Naive thymus-derived CD8-positive, alpha-beta T cell (primary cell): ENCODE measurements around the gene MED26. TPM values are rescaled to one million over a fixed set of nuclear protein-coding genes. Genes with fewer than 3 reads are reported as not detected.

ENCODE experiments used
- ATAC-seq, 2 donors: fragments of 150-1000 bp; cut with Tn5 transposase in 1 of 2; sonication (Bioruptor Pico), chemical (Tn5 transposase) in 1 of 2; 1 replicate in 1 of 2; 2 replicates in 1 of 2; pipeline ENCODE4 v1.10.0; 2021; ENCODE audit warnings: mild to moderate bottlenecking in 2 of 2, moderate library complexity in 2 of 2
- POLR2A ChIA-PET: fragments of 350-600 bp; sonication (Branson Sonifier 250); formaldehyde crosslinking; loops from one replicate; lab custom pipeline; 2021; ENCODE audit warnings: antibody characterized with exemption; lab: Charles Lee
- DNase-seq, 10 donors: peaks; one replicate each; pipeline versions ENCODE4 v3.0.0 to v3.0.0-alpha.2; 2020 to 2022
- H3K27ac Mint-ChIP-seq, 10 donors: one replicate each; pipeline ENCODE4 v1.8.0; 2020 to 2022; ENCODE audit warnings: mild to moderate bottlenecking in 10 of 10, mixed read lengths in 10 of 10, moderate library complexity in 4 of 10, inconsistent platforms in 1 of 10
- H3K27me3 Mint-ChIP-seq, 5 donors: one replicate each; pipeline ENCODE4 v1.8.0; 2021 to 2022; ENCODE audit warnings: mixed read lengths in 5 of 5
- H3K36me3 Mint-ChIP-seq, 3 donors: one replicate each; pipeline ENCODE4 v1.8.0; 2020 to 2022; ENCODE audit warnings: mixed read lengths in 3 of 3, mild to moderate bottlenecking in 2 of 3, inconsistent platforms in 1 of 3
- H3K4me1 Mint-ChIP-seq, 4 donors: one replicate each; pipeline ENCODE4 v1.8.0; 2021 to 2022; ENCODE audit warnings: mixed read lengths in 4 of 4
- H3K4me3 Mint-ChIP-seq, 10 donors: one replicate each; pipeline ENCODE4 v1.8.0; 2020 to 2022; ENCODE audit warnings: mild to moderate bottlenecking in 10 of 10, mixed read lengths in 10 of 10, moderate library complexity in 6 of 10, inconsistent platforms in 1 of 10
- H3K9me3 Mint-ChIP-seq, 9 donors: one replicate each; pipeline ENCODE4 v1.8.0; 2020 to 2022; ENCODE audit warnings: mixed read lengths in 9 of 9, mild to moderate bottlenecking in 3 of 9, inconsistent platforms in 1 of 9, moderate library complexity in 1 of 9
- polyA plus RNA-seq, 3 donors: library from polyadenylated mRNA; unstranded; fragments of 300-500 nt; fragmentation: Illumina TruSeq; gene quantifications; one replicate each; pipeline ENCODE4 v1.2.3, GENCODE V29; 2021
- total RNA-seq, 8 experiments: library from RNA in 2 of 8; stranded (reverse) in 2 of 8; gene quantifications; one replicate each; pipeline ENCODE4 v1.2.3 and lab custom pipeline; 2021 to 2026

The MED26 gene
- total and polyA plus RNA-seq, 5 experiments from 2014 or later, result 2.7 to 18.5 (median 3.9) TPM

GRCh38 chr19:16623066-16623465, 4.9 kb downstream of the MED26 start:
- H3K27me3 Mint-ChIP-seq, result no peaks in the 10 kb centered on the region
- peaks cover 34 to 89% (median 84%) of the 10 kb centered on the region in 4 donors for H3K4me1 Mint-ChIP-seq
- ATAC-seq (no peak), DNase-seq (no peak)
- H3K9me3 Mint-ChIP-seq, result no peaks in the 10 kb centered on the region
- no peak overlapping the region for H3K4me3 Mint-ChIP-seq
- peaks cover 0 to 26% (median 0%) of the 10 kb centered on the region in 3 donors for H3K36me3 Mint-ChIP-seq
- no peak overlapping the region for H3K27ac Mint-ChIP-seq
- POLR2A ChIA-PET, result no interaction called here

GRCh38 chr19:16621165-16621800, 6.7 kb downstream of the MED26 start:
- no peaks in the 10 kb centered on the region for H3K27me3 Mint-ChIP-seq
- POLR2A ChIA-PET, result interaction anchor here (0.7 to 1.0 kb wide), 2 partner anchors 37 to 213 kb away, joined by 3 read pairs; no protein-coding TSS in a partner anchor
- DNase-seq (no peak), ATAC-seq (no peak)
- no peaks in the 10 kb centered on the region for H3K9me3 Mint-ChIP-seq
- H3K4me3 Mint-ChIP-seq, result peak overlapping the region in 1 of 10 donors; percentile 31
- peaks cover 41 to 97% (median 92%) of the 10 kb centered on the region in 4 donors for H3K4me1 Mint-ChIP-seq
- H3K27ac Mint-ChIP-seq, result peak overlapping the region in 2 of 10 donors; percentile 23 to 87
- peaks cover 0 to 26% (median 0%) of the 10 kb centered on the region in 3 donors for H3K36me3 Mint-ChIP-seq

- no peak for ATAC-seq
- no peak for DNase-seq
- H3K9me3 Mint-ChIP-seq, result no peaks in the 10 kb centered on the region
- H3K27ac Mint-ChIP-seq, result no peak overlapping the region
- no peaks in the 10 kb centered on the region for H3K27me3 Mint-ChIP-seq
- peaks cover 38 to 97% (median 92%) of the 10 kb centered on the region in 4 donors for H3K4me1 Mint-ChIP-seq
- H3K36me3 Mint-ChIP-seq, result peaks cover 0 to 21% (median 0%) of the 10 kb centered on the region in 3 donors
- POLR2A ChIA-PET, result interaction anchor here (1.0 kb wide), 1 partner anchor 36 kb away, joined by 3 read pairs; no protein-coding TSS in a partner anchor
- H3K4me3 Mint-ChIP-seq, result no peak overlapping the region
These were observed 7.4 kb downstream of the MED26 start for GRCh38 chr19:16620584-16620983.

GRCh38 chr19:16620018-16620417, 8.0 kb downstream of the MED26 start:
- Mint-ChIP-seq H3K27me3 (no peaks in the 10 kb centered on the region), H3K4me1 (peaks cover 36 to 97% (median 92%) of the 10 kb centered on the region in 4 donors), H3K9me3 (no peaks in the 10 kb centered on the region), H3K36me3 (peaks cover 0 to 17% (median 0%) of the 10 kb centered on the region in 3 donors), H3K4me3 (no peak overlapping the region), H3K27ac (peak overlapping the region in 2 of 10 donors; percentile 19 to 42)
- DNase-seq (no peak), ATAC-seq (no peak)
- POLR2A ChIA-PET, result no interaction called here

GRCh38 chr19:16619457-16619856, 8.5 kb downstream of the MED26 start:
- POLR2A ChIA-PET, result no interaction called here
- Mint-ChIP-seq H3K36me3 (peaks cover 0 to 12% (median 0%) of the 10 kb centered on the region in 3 donors), H3K27me3 (no peaks in the 10 kb centered on the region), H3K4me1 (peaks cover 39 to 97% (median 91%) of the 10 kb centered on the region in 4 donors), H3K27ac (peak overlapping the region in 6 of 10 donors; percentile 19 to 80 (median 50)), H3K9me3 (no peaks in the 10 kb centered on the region), H3K4me3 (peak overlapping the region in 2 of 10 donors; percentile 19 to 33)
- no peak for ATAC-seq
- DNase-seq, result no peak

GRCh38 chr19:16618248-16618647, 9.8 kb downstream of the MED26 start:
- Mint-ChIP-seq H3K36me3 (peaks cover 0 to 2% (median 0%) of the 10 kb centered on the region in 3 donors), H3K27me3 (no peaks in the 10 kb centered on the region), H3K4me1 (peaks cover 43 to 96% (median 88%) of the 10 kb centered on the region in 4 donors), H3K27ac (peak overlapping the region in 5 of 10 donors; percentile 55 to 81 (median 56)), H3K9me3 (no peaks in the 10 kb centered on the region), H3K4me3 (peak overlapping the region in 1 of 10 donors; percentile 3)
- no peak for ATAC-seq
- no peak for DNase-seq
- POLR2A ChIA-PET, result no interaction called here

GRCh38 chr19:16615808-16616207, 12.2 kb downstream of the MED26 start:
- H3K9me3 Mint-ChIP-seq, result no peaks in the 10 kb centered on the region
- H3K36me3 Mint-ChIP-seq, result no peaks in the 10 kb centered on the region
- ATAC-seq, result peak in 1 of 2 donors; percentile 23
- no peaks in the 10 kb centered on the region for H3K27me3 Mint-ChIP-seq
- POLR2A ChIA-PET, result no interaction called here
- no peak for DNase-seq
- H3K4me1 Mint-ChIP-seq, result peaks cover 43 to 95% (median 86%) of the 10 kb centered on the region in 4 donors
- H3K4me3 Mint-ChIP-seq, result no peak overlapping the region
- peak overlapping the region in 5 of 10 donors; percentile 1 to 78 (median 64) for H3K27ac Mint-ChIP-seq

- no peaks in the 10 kb centered on the region for H3K27me3 Mint-ChIP-seq
- POLR2A ChIA-PET, result no interaction called here
- H3K9me3 Mint-ChIP-seq, result no peaks in the 10 kb centered on the region
- H3K27ac Mint-ChIP-seq, result peak overlapping the region in 9 of 10 donors; percentile 19 to 90 (median 74)
- H3K4me1 Mint-ChIP-seq, result peaks cover 45 to 91% (median 83%) of the 10 kb centered on the region in 4 donors
- H3K36me3 Mint-ChIP-seq, result no peaks in the 10 kb centered on the region
- ATAC-seq (peak in 1 of 2 donors; percentile 20), DNase-seq (no peak)
- peak overlapping the region in 9 of 10 donors; percentile 3 to 56 (median 40) for H3K4me3 Mint-ChIP-seq
These were observed 13.1 kb downstream of the MED26 start for GRCh38 chr19:16614941-16615340.

- DNase-seq (no peak), ATAC-seq (no peak)
- peaks cover 39 to 91% (median 73%) of the 10 kb centered on the region in 4 donors for H3K4me1 Mint-ChIP-seq
- H3K4me3 Mint-ChIP-seq, result no peak overlapping the region
- no peaks in the 10 kb centered on the region for H3K36me3 Mint-ChIP-seq
- H3K9me3 Mint-ChIP-seq, result no peaks in the 10 kb centered on the region
- H3K27ac Mint-ChIP-seq, result peak overlapping the region in 6 of 10 donors; percentile 25 to 69 (median 42)
- no peaks in the 10 kb centered on the region for H3K27me3 Mint-ChIP-seq
- POLR2A ChIA-PET, result interaction anchor here (0.7 to 1.1 kb wide), 2 partner anchors 9 to 24 kb away, joined by 3 to 4 read pairs; no protein-coding TSS in a partner anchor
These were observed 14.2 kb downstream of the MED26 start for GRCh38 chr19:16613841-16614240.

GRCh38 chr19:16612636-16613035, 15.4 kb downstream of the MED26 start:
- Mint-ChIP-seq H3K4me1 (peaks cover 37 to 91% (median 72%) of the 10 kb centered on the region in 4 donors), H3K4me3 (no peak overlapping the region), H3K36me3 (no peaks in the 10 kb centered on the region), H3K27ac (peak overlapping the region in 5 of 10 donors; percentile 23 to 66 (median 52)), H3K9me3 (no peaks in the 10 kb centered on the region), H3K27me3 (no peaks in the 10 kb centered on the region)
- DNase-seq (no peak), ATAC-seq (no peak)
- POLR2A ChIA-PET, result no interaction called here

GRCh38 chr19:16611121-16611520, 16.9 kb downstream of the MED26 start:
- Mint-ChIP-seq H3K4me3 (no peak overlapping the region), H3K27ac (peak overlapping the region in 6 of 10 donors; percentile 12 to 69 (median 42)), H3K27me3 (no peaks in the 10 kb centered on the region), H3K36me3 (no peaks in the 10 kb centered on the region), H3K4me1 (peaks cover 24 to 81% (median 60%) of the 10 kb centered on the region in 4 donors), H3K9me3 (no peaks in the 10 kb centered on the region)
- POLR2A ChIA-PET, result no interaction called here
- DNase-seq, result no peak
- ATAC-seq, result no peak

- H3K4me3 Mint-ChIP-seq, result no peak overlapping the region
- H3K27me3 Mint-ChIP-seq, result no peaks in the 10 kb centered on the region
- POLR2A ChIA-PET, result no interaction called here
- ATAC-seq, result no peak
- H3K27ac Mint-ChIP-seq, result no peak overlapping the region
- H3K36me3 Mint-ChIP-seq, result peaks cover 0 to 5% (median 0%) of the 10 kb centered on the region in 3 donors
- peaks cover 24 to 79% (median 55%) of the 10 kb centered on the region in 4 donors for H3K4me1 Mint-ChIP-seq
- DNase-seq, result no peak
- no peaks in the 10 kb centered on the region for H3K9me3 Mint-ChIP-seq
These were observed 18.3 kb downstream of the MED26 start for GRCh38 chr19:16609511-16610200.
